ENCODE measurements around the gene FBXO31.

- no peak for TF ChIP-seq EP300 (IDR thresholded peaks at IDR 0.05)
- TF ChIP-seq, protein P1, sequence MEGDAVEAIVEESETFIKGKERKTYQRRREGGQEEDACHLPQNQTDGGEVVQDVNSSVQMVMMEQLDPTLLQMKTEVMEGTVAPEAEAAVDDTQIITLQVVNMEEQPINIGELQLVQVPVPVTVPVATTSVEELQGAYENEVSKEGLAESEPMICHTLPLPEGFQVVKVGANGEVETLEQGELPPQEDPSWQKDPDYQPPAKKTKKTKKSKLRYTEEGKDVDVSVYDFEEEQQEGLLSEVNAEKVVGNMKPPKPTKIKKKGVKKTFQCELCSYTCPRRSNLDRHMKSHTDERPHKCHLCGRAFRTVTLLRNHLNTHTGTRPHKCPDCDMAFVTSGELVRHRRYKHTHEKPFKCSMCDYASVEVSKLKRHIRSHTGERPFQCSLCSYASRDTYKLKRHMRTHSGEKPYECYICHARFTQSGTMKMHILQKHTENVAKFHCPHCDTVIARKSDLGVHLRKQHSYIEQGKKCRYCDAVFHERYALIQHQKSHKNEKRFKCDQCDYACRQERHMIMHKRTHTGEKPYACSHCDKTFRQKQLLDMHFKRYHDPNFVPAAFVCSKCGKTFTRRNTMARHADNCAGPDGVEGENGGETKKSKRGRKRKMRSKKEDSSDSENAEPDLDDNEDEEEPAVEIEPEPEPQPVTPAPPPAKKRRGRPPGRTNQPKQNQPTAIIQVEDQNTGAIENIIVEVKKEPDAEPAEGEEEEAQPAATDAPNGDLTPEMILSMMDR (IDR thresholded peaks at IDR 0.05) = no peak
- TF ChIP-seq POLR2AphosphoS5 (IDR thresholded peaks at IDR 0.05) = no peak
- TF ChIP-seq POLR2A (IDR thresholded peaks at IDR 0.05) = no peak
Observed at GRCh38 chr16:87361916-87362619, 21.5 kb downstream of the FBXO31 start.

All from sigmoid colon (tissue), 4 donors.